B cell (primary cell): ENCODE results near the gene ARV1.

Experiments used
- EZH2 ChIP-seq: IDR thresholded peaks from 2 replicates; pipeline ENCODE4 v1.6.1; 2012; ENCODE audit warnings: borderline replicate concordance, low read depth, mild to moderate bottlenecking, moderate library complexity, low read length; ENCODE audit not compliant: insufficient read depth, poor library complexity, severe bottlenecking
- TF ChIP-seq, protein P1 (sequence below): fragments of 200-600 bp; IDR thresholded peaks from one replicate; pipeline ENCODE4 v1.8.0; 2022; ENCODE audit warnings: antibody characterized with exemption, mild to moderate bottlenecking

DNA sequence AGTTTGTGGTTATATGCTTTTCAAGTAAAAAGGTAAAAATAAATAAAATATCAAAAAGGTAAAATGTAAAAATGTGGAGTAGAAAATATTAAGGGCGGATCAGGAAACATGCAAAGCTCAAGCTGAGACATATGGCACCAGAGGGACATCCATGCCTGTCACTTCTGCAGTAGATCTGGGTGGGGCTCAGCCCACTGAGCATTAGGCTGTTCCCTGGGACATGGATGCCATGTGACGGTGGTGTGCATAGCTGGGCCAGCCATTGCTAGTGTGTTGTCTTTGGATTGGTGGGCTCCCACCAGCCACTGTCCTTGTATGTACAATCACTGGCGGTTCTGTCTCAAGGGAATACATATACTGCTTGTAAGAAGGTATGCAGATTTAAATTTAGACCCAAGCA is 3.3 kb upstream of the ARV1 start:
- TF ChIP-seq, protein P1, sequence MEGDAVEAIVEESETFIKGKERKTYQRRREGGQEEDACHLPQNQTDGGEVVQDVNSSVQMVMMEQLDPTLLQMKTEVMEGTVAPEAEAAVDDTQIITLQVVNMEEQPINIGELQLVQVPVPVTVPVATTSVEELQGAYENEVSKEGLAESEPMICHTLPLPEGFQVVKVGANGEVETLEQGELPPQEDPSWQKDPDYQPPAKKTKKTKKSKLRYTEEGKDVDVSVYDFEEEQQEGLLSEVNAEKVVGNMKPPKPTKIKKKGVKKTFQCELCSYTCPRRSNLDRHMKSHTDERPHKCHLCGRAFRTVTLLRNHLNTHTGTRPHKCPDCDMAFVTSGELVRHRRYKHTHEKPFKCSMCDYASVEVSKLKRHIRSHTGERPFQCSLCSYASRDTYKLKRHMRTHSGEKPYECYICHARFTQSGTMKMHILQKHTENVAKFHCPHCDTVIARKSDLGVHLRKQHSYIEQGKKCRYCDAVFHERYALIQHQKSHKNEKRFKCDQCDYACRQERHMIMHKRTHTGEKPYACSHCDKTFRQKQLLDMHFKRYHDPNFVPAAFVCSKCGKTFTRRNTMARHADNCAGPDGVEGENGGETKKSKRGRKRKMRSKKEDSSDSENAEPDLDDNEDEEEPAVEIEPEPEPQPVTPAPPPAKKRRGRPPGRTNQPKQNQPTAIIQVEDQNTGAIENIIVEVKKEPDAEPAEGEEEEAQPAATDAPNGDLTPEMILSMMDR = no peak
- no peak for TF ChIP-seq EZH2
